Ishikawa (cell line): ENCODE measurements around the gene TCTN3.

Experiments used
- CEBPB ChIP-seq: IDR thresholded peaks from 2 replicates; pipeline ENCODE4 v1.6.1; 2012
- CREB1 ChIP-seq: IDR thresholded peaks from 2 replicates; pipeline ENCODE4 v1.6.1; 2012; ENCODE audit warnings: low read depth
- EGR1 ChIP-seq: IDR thresholded peaks from 2 replicates; pipeline ENCODE4 v1.6.1; 2012
- EP300 ChIP-seq: IDR thresholded peaks from 2 replicates; pipeline ENCODE4 v1.6.1; 2012; ENCODE audit warnings: borderline replicate concordance
- FOXM1 ChIP-seq: IDR thresholded peaks from 2 replicates; pipeline ENCODE4 v1.6.1; 2012; ENCODE audit warnings: low read depth, borderline replicate concordance
- MAX ChIP-seq: IDR thresholded peaks from 2 replicates; pipeline ENCODE4 v1.6.1; 2012
- NFIC ChIP-seq: IDR thresholded peaks from 2 replicates; pipeline ENCODE4 v1.6.1; 2012
- RAD21 ChIP-seq: IDR thresholded peaks from 2 replicates; pipeline ENCODE4 v1.6.1; 2012; ENCODE audit warnings: low read depth
- TAF1 ChIP-seq: IDR thresholded peaks from 2 replicates; pipeline ENCODE4 v1.6.1; 2012; ENCODE audit warnings: low read depth, mild to moderate bottlenecking
- TCF12 ChIP-seq: IDR thresholded peaks from 2 replicates; pipeline ENCODE4 v1.6.1; 2012; ENCODE audit warnings: low read depth
- TEAD4 ChIP-seq: IDR thresholded peaks from 2 replicates; pipeline ENCODE4 v1.6.1; 2012
- USF1 ChIP-seq: IDR thresholded peaks from 2 replicates; pipeline ENCODE4 v1.6.1; 2012
- YY1 ChIP-seq: IDR thresholded peaks from 2 replicates; pipeline ENCODE4 v1.6.1; 2012; ENCODE audit warnings: low read depth
- ZBTB7A ChIP-seq: IDR thresholded peaks from 2 replicates; pipeline ENCODE4 v1.6.1; 2012; ENCODE audit warnings: low read depth
- TF ChIP-seq, protein P1 (sequence below): IDR thresholded peaks from 2 replicates; pipeline ENCODE4 v1.6.1; 2012; ENCODE audit warnings: low read depth, mild to moderate bottlenecking

The TCTN3 gene

DNA sequence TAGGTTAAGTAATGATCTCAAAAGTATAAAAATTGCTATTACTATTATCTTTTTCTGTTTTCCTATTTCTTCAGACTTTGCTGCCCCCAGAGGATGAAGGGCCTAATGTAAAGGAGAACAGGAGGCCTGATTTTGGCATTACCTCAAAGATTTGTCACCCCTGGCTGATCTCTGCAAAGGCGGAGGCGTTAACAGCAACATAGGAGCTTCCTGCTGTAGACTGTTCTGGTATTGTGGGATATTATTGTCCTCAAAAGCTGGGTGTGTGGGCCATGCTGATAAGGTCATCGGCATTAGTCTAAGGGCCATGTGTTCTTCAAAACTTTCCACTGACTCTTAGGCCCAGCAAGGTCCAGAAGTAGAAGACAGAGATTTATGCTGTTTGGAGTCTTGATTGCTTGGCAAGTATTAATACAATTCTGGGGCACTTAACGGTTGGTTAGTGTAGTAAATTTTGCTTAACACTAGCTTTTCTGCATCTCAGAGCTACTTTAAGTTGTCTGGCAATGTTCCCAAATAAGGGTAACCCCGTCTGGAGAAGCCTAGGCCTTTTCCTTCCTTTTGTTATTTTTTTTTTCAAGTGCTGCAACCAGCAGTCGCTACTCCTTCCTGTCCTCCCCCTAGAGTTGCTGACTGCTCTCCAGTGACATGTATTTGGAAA lies 48.2 kb upstream of the TCTN3 start:
- TF ChIP-seq EGR1: peak; percentile 95
- TF ChIP-seq MAX: peak; percentile 87
- no peak; the same call in 1 of the 2 replicates for TF ChIP-seq ZBTB7A
- TF ChIP-seq CEBPB: 0 out of 2 replicates have a peak, but pooled peaks have one; percentile 2
- TF ChIP-seq, protein P1, sequence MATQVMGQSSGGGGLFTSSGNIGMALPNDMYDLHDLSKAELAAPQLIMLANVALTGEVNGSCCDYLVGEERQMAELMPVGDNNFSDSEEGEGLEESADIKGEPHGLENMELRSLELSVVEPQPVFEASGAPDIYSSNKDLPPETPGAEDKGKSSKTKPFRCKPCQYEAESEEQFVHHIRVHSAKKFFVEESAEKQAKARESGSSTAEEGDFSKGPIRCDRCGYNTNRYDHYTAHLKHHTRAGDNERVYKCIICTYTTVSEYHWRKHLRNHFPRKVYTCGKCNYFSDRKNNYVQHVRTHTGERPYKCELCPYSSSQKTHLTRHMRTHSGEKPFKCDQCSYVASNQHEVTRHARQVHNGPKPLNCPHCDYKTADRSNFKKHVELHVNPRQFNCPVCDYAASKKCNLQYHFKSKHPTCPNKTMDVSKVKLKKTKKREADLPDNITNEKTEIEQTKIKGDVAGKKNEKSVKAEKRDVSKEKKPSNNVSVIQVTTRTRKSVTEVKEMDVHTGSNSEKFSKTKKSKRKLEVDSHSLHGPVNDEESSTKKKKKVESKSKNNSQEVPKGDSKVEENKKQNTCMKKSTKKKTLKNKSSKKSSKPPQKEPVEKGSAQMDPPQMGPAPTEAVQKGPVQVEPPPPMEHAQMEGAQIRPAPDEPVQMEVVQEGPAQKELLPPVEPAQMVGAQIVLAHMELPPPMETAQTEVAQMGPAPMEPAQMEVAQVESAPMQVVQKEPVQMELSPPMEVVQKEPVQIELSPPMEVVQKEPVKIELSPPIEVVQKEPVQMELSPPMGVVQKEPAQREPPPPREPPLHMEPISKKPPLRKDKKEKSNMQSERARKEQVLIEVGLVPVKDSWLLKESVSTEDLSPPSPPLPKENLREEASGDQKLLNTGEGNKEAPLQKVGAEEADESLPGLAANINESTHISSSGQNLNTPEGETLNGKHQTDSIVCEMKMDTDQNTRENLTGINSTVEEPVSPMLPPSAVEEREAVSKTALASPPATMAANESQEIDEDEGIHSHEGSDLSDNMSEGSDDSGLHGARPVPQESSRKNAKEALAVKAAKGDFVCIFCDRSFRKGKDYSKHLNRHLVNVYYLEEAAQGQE: no peak
- no peak for TF ChIP-seq USF1
- TF ChIP-seq CREB1: no peak
- TF ChIP-seq TCF12: peak; percentile 38; the same call in 1 of the 2 replicates
- 0 out of 2 replicates have a peak, but pooled peaks have one; percentile 17 for TF ChIP-seq YY1
- peak; percentile 51 for TF ChIP-seq EP300
- peak; percentile 85 for TF ChIP-seq NFIC
- 0 out of 2 replicates have a peak, but pooled peaks have one; percentile 23 for TF ChIP-seq FOXM1
- TF ChIP-seq TAF1: no peak
- peak; percentile 51 for TF ChIP-seq RAD21
- TF ChIP-seq TEAD4: no peak

DNA sequence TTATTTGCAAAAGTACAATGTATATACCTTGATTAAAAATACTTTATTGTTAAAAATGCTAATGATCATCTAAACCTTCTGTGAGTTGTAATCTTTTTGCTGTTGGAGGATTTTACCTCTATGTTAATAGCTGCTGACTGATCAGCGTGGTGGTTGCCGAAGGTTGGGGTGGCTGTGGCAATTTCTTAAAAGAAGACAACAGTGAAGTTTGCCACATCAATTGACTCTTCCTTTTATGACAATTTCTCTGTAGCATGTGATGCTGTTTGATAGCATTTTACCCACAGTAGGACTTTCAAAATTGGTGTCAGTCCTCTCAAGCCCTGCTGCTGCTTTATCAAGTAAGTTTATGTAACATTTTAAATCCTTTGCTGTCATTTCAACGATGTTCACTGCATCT lies 45.3 kb upstream of the TCTN3 start:
- TF ChIP-seq MAX (no peak), TCF12 (no peak), CREB1 (no peak), CEBPB (no peak), FOXM1 (no peak)

DNA sequence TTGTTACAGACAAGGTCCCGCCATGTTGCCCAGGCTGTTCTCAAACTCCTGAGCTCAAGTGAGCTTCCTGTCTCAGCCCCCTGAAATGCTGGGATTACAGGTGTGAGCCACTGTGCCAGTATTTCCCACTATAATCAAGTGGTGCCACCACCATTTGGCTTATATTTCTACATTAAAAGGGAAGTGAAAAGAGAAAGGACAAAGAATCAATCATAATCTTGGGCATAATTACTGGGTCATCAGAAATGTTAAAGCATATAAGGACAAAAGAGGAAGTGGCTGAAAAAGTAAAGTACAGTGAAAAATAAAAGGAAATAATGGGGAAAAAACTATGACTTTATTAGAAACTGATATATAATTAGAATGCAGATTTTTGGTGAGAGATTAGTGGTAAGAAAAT lies 36.5 kb upstream of the TCTN3 start:
- TF ChIP-seq NFIC: no peak
- TF ChIP-seq CEBPB: no peak
- TF ChIP-seq YY1: 0 out of 2 replicates have a peak, but pooled peaks have one; percentile 46

- TF ChIP-seq TAF1: no peak
- TF ChIP-seq TEAD4: no peak
- TF ChIP-seq MAX: no peak
- TF ChIP-seq RAD21: no peak
- TF ChIP-seq EGR1: no peak
- no peak for TF ChIP-seq YY1
- TF ChIP-seq EP300: no peak
- TF ChIP-seq USF1: no peak
- TF ChIP-seq CEBPB: no peak
These were observed 35.8 kb upstream of the TCTN3 start for GRCh38 chr10:95729323-95730055.

DNA sequence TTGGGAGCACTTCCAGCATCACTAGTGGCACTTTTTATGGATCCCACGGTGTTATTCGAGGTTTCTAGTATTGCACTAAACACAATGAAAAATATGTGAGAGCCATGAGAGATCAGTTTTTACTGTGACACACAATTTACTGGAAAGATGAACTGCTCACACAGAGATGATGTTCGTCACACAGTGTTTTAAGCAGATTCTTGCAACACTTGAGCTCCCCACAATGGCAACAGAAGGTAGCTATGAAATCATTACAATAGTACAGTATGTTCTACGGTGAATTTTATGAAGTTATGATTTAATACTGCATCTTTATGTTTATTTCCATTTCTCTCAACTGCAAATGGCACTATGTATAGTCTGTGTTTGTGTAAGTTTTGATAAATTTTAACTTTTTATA lies 34.8 kb upstream of the TCTN3 start:
- TF ChIP-seq TEAD4: no peak
- peak; percentile 19; the same call in 1 of the 2 replicates for TF ChIP-seq RAD21

GRCh38 chr10:95716866-95717265 lies 23.1 kb upstream of the TCTN3 start:
- TF ChIP-seq USF1 (no peak), TAF1 (no peak), NFIC (no peak), RAD21 (no peak), TEAD4 (no peak), EP300 (no peak), ZBTB7A (no peak), CREB1 (no peak), TCF12 (no peak), FOXM1 (no peak), MAX (no peak)
- TF ChIP-seq, protein P1: no peak
